Measurements from ENCODE around the gene LMO3.
"Not testable (repeated sequence)": the region's sequence is repeated elsewhere in the genome, so short reads cannot be mapped to it uniquely, and the experiment has no call there.

Gene LMO3

GRCh38 chr12:16537652-16538051 lies 68.3 kb downstream of the LMO3 start:
- not testable (repeated sequence) for DNase-seq

- DNase-seq, result no peak
Observed at GRCh38 chr12:16531621-16532020, 74.3 kb downstream of the LMO3 start.

GRCh38 chr12:16530268-16530850 lies 75.6 kb downstream of the LMO3 start:
- no peak for DNase-seq

DNA sequence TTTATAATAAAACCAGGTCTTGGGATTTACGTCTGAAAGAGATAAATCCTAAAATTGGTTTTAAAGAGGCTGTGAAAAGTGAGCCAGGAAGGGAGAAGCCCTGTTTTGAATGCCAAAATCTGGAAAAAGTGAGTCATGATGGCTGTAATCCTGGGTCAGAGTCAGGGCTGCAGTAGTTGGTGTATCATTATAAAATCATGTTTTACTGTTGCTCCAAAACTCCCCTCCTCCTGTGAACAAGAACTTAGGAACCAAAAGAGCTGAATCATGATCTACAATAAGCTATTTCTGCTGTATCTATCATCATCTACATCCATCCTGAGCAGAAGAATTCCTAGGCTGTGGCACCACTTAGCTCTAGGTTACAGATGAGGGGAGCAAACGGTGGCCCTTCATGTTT lies 79.3 kb downstream of the LMO3 start:
- DNase-seq, result no peak

DNA sequence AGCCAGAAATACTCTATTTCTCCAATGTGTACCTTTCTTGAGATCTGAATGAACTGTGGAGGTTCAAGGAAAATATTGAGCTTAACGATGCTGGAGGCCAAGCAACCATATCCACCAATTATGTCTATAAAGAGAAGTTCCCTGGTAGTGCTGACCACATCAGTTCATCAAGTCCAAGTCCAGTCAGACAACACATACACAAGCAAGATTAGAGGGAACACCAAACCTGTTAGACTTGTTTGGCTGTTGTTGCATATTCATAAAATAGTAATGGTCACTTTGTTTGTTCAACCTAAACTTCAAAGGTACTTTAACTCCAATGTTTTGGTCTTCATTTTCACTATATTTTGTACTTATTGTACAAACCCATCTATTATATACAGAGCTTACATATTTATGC lies 81.6 kb downstream of the LMO3 start:
- no peak for DNase-seq

GRCh38 chr12:16523951-16524331 lies 82.0 kb downstream of the LMO3 start:
- DNase-seq, result no peak

DNA sequence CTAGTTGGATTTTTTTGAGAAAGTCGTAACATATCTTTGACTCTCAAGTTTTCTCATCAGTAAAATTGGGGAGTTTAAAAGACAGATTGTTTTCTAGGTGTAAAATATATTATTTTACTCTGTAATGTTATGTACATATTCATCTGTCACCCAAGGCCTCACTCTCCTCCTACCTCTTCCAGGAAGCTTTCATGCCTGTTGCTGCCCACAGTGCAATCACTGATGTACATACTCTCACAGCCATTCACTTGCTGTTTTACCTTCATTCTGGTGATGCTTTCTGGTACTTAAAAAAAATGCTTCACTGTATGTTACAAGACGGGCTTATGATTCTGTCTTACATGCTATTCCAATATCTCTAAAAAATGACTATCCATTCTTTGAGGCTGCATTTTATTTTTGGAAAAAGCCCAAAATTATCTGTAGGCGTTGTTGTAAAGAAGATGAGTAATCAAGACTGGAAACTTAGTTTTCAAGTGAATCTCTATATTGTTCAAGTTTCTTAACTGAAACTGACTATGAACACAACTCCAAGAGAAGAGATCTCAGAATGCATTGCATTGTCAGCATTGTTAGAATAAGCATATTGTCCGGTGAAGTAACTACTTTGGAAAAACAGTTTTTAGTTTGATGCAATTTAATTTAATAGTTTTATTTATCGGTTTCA lies 82.5 kb downstream of the LMO3 start:
- DNase-seq, result no peak

- DNase-seq, result no peak
Observed at GRCh38 chr12:16520328-16520727, 85.6 kb downstream of the LMO3 start.

DNA sequence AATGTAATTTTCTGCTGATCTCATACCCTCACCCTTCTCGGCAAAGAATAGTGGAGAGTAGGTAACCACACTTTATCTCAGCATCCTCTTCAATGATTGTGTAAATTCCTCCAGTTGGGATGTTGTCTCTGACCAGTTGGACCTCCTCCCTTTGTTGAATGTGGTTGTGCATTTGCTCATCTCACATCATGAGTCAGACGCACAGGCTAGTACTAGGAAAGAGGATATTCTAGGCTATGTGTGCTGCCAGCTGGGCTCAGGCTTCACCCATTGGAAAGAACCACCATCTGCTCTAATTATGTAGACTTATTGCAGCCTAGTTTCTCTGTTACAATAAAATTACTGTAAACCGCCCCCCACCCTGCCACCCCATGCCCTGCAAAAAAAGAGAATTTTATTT lies 90.3 kb downstream of the LMO3 start:
- no peak for DNase-seq

- DNase-seq, result no peak
Observed at GRCh38 chr12:16513231-16513630, 92.7 kb downstream of the LMO3 start.

GRCh38 chr12:16509411-16509810 lies 96.6 kb downstream of the LMO3 start:
- no peak for DNase-seq

- no peak for DNase-seq
Observed at GRCh38 chr12:16506394-16506793, 99.6 kb downstream of the LMO3 start.

DNA sequence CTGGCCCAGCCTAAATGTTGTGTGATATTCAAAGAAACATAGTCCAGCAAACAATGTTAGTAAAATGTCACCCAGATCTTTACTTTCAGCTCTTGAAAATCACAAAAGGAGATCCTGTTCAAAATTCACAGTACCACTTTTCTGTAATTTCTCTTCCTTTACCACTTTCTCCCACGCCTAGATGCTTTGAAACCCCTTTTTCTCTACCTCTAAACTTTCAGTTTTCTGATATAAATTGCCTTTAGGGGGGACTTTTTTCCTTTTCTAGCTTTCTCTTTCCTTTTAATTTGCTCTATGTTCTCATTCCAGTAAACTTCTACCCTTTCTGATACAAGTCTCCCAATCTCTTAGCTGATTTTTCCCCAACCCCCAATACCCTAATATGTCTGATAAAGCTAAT lies 101.8 kb downstream of the LMO3 start:
- DNase-seq, result no peak

- no peak for DNase-seq
Observed at GRCh38 chr12:16499611-16500010, 106.4 kb downstream of the LMO3 start.
